ENCODE results near the gene LSP1.

The LSP1 gene

GRCh38 chr11:1890856-1891830 is 38.3 kb downstream of the LSP1 start:
- DNase-seq, result no peak

GRCh38 chr11:1891831-1892115 is 38.9 kb downstream of the LSP1 start, which contains the start of gene PRR33:
Gene PRR33 (minus strand): TSS chr11:1891895. CDS start chr11:1890584, 1,311 bp downstream.
- no peak for DNase-seq

DNA sequence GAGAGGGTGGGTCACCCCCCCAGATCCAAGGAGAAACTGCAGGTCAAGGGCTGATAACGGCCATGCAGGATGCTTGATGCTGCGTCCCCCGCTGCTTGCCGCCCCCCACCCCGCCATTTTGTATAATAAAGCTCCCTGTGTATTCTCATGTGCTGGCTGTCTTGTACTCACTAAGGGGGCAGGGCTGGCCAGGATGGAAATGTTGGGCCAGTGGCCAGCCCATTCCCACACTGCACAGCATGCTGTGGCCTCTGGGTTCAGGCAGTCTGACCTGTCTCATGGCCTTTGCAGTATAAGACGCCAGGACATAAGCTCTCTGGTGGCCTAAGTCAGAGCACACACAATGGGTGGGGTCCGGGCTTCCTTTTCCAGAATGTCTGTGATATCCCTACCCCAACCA is 39.2 kb downstream of the LSP1 start:
- DNase-seq, result no peak

DNA sequence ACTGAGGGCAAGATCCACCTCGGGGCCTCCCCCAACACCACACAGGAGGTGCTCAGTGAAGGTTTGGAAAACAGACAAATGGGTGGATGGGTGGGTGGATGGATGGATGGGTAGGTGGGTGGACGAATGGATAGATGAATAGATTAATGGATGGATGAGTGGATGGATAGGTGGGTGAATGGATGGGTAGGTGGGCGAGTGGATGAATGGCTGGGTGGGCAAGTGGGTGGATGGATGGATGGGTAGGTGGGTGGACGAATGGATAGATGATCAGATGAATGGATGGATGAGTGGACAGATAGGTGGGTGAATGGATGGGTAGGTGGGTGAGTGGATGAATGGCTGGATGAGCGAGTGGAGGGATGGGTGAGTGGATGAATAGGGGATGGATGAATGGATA is 39.7 kb downstream of the LSP1 start:
- no peak for DNase-seq

- no peak for DNase-seq
These were observed 40.9 kb downstream of the LSP1 start for GRCh38 chr11:1893581-1894359.

GRCh38 chr11:1894759-1895158 is 41.9 kb downstream of the LSP1 start:
- no peak for DNase-seq

GRCh38 chr11:1896468-1896867 is 43.6 kb downstream of the LSP1 start:
- DNase-seq, result no peak

DNA sequence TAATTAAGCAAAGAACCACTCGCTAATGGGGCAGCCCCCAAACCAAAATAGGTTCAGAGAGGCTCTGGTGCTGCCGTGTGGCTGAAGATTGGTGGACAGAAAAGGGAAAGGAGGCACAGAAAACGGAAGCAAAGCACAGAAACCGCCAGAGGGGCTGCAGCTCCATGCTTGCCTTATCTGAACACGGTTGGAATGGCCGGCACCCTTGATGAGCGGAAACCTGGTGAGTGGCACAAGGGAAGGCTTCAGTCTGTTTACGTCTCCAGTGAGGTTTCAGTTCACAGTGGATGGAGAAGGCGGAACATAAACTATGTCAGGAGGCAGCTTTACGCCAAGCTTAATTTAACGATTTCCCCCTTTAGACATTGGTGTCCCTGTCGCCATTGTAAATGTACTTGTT is 44.0 kb downstream of the LSP1 start:
- DNase-seq, result no peak

- DNase-seq, result no peak
These were observed 46.2 kb downstream of the LSP1 start for GRCh38 chr11:1899090-1899489.

DNA sequence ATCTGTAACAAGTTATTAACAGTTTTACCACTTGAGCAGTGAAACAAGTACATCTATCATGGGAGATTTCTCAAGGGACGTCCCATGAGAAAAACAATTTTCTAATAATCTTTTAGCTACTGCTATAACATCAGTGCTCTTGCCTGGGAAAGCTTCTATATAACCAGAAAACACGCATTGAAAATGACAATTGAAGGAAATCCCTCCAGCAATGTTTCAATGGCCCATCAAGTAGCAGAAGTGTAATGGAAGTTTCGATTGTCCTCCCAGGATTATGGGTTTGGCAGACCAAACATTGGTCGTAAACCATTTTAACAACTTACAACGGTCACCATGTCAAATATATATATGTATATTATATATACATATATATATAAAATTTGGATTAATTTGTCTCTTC is 46.8 kb downstream of the LSP1 start:
- no peak for DNase-seq

GRCh38 chr11:1906181-1906580 is 53.3 kb downstream of the LSP1 start:
- DNase-seq, result no peak

DNA sequence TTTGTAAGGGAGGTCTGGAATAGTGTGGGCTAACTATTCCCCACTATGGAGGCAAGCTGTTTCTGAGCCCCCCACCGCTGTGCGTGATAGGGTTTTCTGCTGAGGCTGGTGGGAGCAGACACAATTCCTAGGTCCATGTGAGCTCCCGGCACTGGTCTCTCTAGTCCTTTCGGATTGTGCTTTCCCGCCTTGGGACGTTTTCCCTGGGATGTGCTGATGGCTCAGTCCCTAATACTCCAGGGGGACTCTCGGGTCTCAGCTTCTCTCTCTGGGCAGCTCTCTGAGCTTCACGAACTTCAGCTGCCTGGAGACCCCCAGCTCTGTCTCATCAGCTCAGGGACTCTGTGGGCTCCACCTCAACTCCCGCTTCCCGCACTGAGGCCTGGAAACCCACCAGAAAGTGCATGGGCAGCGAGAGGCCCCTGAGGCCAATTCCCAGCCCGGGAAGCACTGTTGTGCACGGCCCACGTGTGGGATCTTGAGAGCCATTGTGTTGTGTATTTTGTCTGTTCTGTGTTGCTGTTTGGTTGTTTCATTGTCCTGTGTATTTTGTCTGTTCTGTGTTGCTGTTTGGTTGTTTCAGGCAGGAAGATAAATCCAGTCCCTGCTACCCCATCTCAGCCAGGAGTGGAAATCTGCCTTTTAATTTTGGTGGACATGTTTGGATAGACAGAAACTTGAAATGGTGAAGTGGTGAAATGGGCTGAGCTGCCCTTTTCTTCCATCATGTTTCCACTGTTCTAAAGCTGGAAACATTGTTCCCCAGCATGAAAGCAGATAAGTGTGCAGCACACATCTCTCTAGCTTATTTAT is 53.9 kb downstream of the LSP1 start:
- DNase-seq, result no peak

- DNase-seq, result no peak
These were observed 55.7 kb downstream of the LSP1 start for GRCh38 chr11:1908618-1909017.

DNA sequence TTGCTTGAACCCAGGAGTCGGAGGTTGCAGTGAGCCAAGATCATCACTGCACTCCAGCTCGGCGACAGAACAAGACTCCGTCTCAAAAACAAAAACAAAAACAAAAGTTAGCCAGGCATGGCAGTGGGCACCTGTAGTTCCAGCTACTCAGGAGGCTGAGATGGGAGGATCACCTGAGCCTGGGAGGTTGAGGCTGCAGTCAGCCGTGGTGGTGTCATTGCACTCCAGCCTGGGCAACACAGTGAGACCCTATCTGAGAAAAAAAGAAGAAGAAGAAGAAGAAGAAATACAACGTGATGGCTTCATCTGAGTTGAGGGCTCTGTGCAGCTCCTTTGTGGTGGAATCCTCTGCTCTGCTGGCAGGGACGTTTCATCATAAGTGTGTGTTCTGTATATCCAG is 56.6 kb downstream of the LSP1 start:
- no peak for DNase-seq

DNA sequence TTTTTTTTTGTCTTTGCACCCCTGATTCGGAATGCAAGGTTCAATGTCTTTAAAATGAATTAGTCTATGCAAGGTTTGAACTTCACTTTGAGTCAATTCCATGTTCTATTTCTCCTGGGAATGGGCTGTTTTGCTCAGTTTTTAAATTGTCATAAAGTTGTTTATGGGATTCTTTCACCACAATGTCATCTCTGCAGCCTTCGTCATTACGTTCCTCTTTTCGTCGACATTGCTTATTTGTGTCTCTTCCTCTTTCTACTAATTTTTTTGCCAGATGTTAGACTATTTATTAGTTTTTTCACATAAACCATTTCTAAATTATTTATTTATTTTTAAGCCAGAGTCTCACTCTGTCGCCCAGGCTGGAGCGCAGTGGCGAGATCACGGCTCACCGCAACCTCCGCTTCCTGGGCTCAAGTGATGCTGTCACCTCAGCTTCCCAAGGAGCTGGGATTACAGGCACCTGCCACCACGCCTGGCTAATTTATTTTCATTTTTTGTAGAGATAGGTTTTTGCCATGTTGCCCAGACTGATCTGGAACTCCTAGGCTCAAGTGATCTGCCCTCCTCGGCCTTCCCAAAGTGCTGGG is 59.5 kb downstream of the LSP1 start:
- no peak for DNase-seq

DNA sequence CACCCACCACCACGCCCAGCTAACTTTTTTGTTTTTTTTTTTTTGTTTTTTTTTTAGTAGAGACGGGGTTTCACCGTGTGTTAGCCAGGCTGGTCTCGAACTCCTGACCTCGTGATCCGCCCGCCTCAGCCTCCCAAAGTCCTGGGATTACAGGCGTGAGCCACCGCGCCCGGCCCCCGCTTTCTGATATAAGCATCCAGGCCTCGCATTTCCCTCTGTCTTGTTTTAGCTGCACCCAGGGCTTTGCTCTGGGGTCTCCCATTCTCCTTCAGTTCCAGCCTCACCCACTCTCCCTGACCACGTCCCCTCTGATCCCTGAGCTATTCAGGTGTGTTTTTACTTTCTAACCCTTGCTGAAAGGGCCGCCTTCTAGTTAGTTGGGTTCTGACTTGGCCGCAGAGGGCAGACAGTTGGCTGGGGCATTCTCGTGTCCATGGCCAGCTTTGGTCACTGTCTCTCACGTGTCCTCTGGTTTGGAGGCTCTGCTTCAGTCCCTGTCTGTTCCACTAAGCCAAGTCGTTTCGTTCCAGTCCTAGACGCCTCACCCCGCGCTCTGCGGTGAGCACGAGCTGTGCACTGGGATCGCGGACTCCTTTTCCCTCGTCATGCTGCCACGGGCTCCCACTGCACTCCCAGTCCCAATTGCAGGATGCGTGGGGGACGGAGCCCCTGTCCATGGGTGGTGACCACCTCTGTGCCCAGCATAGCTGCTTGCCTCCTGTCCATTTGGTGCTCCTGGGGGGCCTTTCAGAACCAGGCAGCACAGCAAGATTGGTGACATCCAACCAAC is 60.6 kb downstream of the LSP1 start:
- DNase-seq, result no peak

DNA sequence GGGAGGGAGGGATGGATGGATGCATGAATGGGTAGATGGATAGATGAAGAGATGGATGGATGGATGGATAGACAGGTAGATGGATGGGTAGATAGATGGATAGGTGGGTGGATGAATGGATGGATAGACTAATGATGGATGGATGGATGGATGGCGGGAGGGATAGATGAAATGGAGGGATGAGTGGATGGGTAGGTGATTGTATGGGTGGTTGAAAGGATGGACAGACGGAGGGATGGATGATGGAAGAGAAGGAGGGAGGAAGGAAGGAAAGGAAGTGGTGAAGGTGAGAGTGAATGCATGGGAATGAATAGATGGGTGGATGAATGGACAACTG is 62.9 kb downstream of the LSP1 start:
- no peak for DNase-seq

DNA sequence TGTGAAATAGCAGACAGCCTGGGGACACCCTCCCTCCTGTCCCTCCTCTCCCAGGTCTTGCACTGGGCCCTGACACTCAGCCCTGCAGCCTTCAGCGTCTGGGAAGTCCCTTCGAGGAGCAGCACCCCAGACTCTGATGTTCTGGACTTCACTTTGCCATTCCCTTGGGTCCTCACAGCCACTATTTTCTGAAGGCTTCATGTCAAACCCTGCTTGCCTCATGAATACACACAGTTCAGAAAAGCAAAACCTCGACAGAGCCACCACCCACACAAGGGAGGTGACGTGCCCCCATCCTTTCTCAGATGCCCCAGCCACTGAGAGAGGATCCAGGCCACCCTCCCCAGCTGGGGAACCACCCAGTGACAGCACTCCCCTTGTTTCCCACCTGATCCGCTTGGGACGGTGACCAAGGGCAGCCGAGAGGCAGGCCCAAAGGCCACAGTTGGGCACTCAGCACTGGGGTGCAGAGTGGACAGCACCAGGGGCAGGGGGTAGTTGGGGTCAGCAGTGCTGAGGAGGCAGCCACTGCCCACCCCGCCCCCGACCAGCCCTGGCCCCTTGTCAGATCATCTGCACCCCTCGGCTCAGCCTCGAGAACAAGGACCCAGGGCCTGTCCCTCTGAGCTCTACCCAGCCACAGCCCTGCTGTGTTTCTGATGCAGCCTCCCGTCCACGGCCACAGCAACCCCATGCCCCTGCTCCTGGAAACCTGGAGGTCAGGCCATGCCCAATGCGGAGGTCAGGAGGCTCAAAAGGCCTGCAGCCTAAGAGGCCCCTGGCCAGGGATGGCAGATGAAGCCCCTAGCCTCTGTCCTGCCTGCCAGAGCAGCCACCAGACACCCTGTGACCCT is 63.5 kb downstream of the LSP1 start:
- no peak for DNase-seq

DNA sequence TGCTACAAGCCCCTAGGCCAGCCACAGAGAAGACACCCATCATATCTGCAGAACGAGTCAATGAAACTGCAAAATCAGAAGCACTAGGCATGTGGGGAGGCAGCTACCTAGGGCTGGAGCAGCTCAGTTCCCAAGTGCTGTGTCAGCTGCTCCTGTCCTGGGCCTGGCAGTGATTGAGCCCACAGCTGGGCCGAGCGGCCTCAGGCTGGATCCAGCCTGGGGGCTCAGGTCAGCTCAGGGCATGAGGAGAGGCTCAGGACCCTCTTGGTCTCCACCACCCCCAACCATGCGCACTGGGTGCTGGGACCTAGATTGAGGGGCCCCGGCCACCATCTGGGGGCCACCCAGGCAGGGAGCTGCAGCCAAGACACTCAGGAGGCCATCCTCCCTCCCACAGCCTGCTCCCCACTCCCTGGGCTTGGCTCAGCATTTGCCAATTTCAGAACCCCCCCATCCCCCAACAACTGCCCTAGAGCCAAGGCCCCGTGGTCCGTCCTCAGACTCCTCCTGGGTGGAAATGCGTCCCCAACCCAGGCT is 64.2 kb downstream of the LSP1 start:
- DNase-seq, result no peak

DNA sequence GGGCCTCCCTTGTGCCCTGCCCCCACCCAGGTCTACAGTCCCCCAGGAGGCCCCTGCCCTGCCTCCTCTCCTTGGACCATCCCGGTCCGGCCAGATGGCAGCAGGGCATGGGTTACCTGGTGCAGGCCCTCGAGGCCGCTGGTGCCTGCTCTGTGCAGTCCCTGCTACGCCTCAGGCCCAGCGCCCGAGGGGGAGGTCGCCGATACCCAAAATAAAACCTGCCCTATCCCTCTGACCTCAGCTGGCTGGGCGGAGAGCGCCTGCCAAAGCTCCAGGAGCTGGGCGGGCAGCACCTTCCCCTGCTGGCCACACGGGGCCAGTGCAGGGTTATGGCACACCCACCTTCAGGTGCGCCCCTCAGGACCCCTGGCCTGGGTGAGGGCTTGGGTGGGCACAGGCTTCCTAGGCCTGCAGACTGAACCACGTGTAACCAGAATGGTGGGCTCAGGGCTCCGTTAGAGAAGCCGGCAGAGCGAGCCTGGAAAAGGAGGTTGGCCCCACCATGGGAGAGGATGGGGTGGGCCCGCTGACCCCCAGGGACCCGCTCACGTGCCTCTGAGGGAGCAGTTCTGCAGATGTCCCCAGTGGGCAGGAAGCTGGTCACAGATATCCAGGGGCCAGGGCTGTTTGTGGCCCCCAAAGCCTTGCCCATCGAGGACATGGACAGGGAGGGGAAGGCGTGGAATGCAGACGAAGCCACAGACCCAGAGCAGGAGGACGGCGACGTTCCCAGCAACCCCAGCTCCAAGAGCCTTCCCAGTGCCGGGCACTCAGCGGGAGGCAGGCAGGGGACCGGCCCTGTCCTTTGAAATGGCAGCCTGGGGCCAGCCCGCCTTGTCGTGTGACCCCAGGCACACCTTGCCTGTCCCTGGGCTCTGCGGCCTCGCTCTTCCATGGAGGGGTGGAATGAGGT is 64.9 kb downstream of the LSP1 start:
- DNase-seq, result no peak

Data from T-helper 2 cell (primary cell).